Activated CD8-positive, alpha-beta memory T cell treated with anti-CD3 and anti-CD28 coated beads, Interleukin-2, amount 50 U/mL, for 24 hours (primary cell): ENCODE data around the gene TAC4.

ENCODE experiments used
- DNase-seq: peaks from one replicate; pipeline ENCODE4 v3.0.0-alpha.2; 2020; ENCODE audit errors: extremely low read depth

TAC4 gene

GRCh38 chr17:49872754-49873377, 25.0 kb upstream of the TAC4 start:
- DNase-seq = no peak

- no peak for DNase-seq
Observed at GRCh38 chr17:49871211-49871610, 23.3 kb upstream of the TAC4 start.

GRCh38 chr17:49870298-49870697, 22.4 kb upstream of the TAC4 start:
- DNase-seq = no peak

- no peak for DNase-seq
Observed at GRCh38 chr17:49869038-49869374, 21.1 kb upstream of the TAC4 start.

GRCh38 chr17:49866882-49867413, 19.1 kb upstream of the TAC4 start:
- no peak for DNase-seq

- no peak for DNase-seq
Observed at GRCh38 chr17:49866019-49866380, 18.1 kb upstream of the TAC4 start.

GRCh38 chr17:49862781-49863331, 15.0 kb upstream of the TAC4 start:
- no peak for DNase-seq

GRCh38 chr17:49861150-49861884, 13.4 kb upstream of the TAC4 start:
- no peak for DNase-seq

- DNase-seq = no peak
Observed at GRCh38 chr17:49859991-49860953, 12.4 kb upstream of the TAC4 start.

GRCh38 chr17:49858796-49859195, 10.9 kb upstream of the TAC4 start:
- DNase-seq = no peak

GRCh38 chr17:49854126-49854525, 6.3 kb upstream of the TAC4 start:
- no peak for DNase-seq

- DNase-seq = no peak
Observed at GRCh38 chr17:49853470-49854015, 5.7 kb upstream of the TAC4 start.

- DNase-seq = no peak
Observed at GRCh38 chr17:49851387-49852291, 3.8 kb upstream of the TAC4 start.

GRCh38 chr17:49850772-49851386, 3.0 kb upstream of the TAC4 start:
- DNase-seq = no peak

GRCh38 chr17:49850218-49850610, 2.3 kb upstream of the TAC4 start:
- DNase-seq = no peak

GRCh38 chr17:49848739-49849138, 870 bp upstream of the TAC4 start:
- no peak for DNase-seq

- DNase-seq = no peak
Observed at GRCh38 chr17:49846938-49847712, 744 bp downstream of the TAC4 start.

GRCh38 chr17:49845321-49845720, 2.5 kb downstream of the TAC4 start:
- DNase-seq = no peak

- no peak for DNase-seq
Observed at GRCh38 chr17:49843774-49844350, 4.0 kb downstream of the TAC4 start.
